Natural killer cell (primary cell): Measurements from ENCODE around the gene C1orf35. TPM values are rescaled to one million over a fixed set of nuclear protein-coding genes. Genes with fewer than 3 reads are reported as not detected.

ENCODE experiments used
- ATAC-seq, 3 donors: fragments of 150-1000 bp in 2 of 3; fragments of 200-7000 bp in 1 of 3; cut with Tn5 transposase; 1 replicate in 1 of 3; 2 replicates in 2 of 3; pipeline ENCODE4 v1.10.0; 2021; ENCODE audit warnings: mild to moderate bottlenecking in 2 of 3, moderate library complexity in 2 of 3
- DNase-seq, 2 donors: peaks; one replicate each; pipeline versions ENCODE4 v3.0.0 to v3.0.0-alpha.2; 2013 to 2021; ENCODE audit warnings: mixed read lengths in 1 of 2
- H3K27ac ChIP-seq: one replicate; pipeline ENCODE4 v1.5.1; 2013; ENCODE audit warnings: mild to moderate bottlenecking, low read length
- H3K27me3 ChIP-seq: one replicate; pipeline ENCODE4 v1.6.1; 2013; ENCODE audit warnings: low read length; ENCODE audit not compliant: control insufficient read depth, insufficient read depth
- H3K36me3 ChIP-seq: one replicate; pipeline ENCODE4 v1.6.1; 2013; ENCODE audit warnings: low read length; ENCODE audit not compliant: control insufficient read depth, insufficient read depth
- H3K4me1 ChIP-seq: one replicate; pipeline ENCODE4 v1.6.1; 2013; ENCODE audit warnings: low read length; ENCODE audit not compliant: control insufficient read depth, insufficient read depth
- H3K4me3 ChIP-seq: one replicate; pipeline ENCODE4 v1.5.1; 2013; ENCODE audit warnings: low read length
- H3K9me3 ChIP-seq: one replicate; pipeline ENCODE4 v1.6.1; 2013; ENCODE audit warnings: low read length; ENCODE audit not compliant: control insufficient read depth, insufficient read depth
- H3K27ac Mint-ChIP-seq, 2 donors: one replicate each; pipeline ENCODE4 v1.8.0; 2022; ENCODE audit warnings: mild to moderate bottlenecking in 2 of 2, mixed read lengths in 2 of 2, moderate library complexity in 1 of 2
- H3K27me3 Mint-ChIP-seq, 2 donors: one replicate each; pipeline ENCODE4 v1.8.0; 2022; ENCODE audit warnings: low read depth in 2 of 2, mixed read lengths in 2 of 2
- H3K36me3 Mint-ChIP-seq: one replicate; pipeline ENCODE4 v1.8.0; 2022; ENCODE audit warnings: mixed read lengths
- H3K4me1 Mint-ChIP-seq, 2 donors: one replicate each; pipeline ENCODE4 v1.8.0; 2022; ENCODE audit warnings: mixed read lengths in 2 of 2
- H3K4me3 Mint-ChIP-seq: one replicate; pipeline ENCODE4 v1.8.0; 2022; ENCODE audit warnings: mild to moderate bottlenecking, moderate library complexity, mixed read lengths
- H3K9me3 Mint-ChIP-seq, 2 donors: one replicate each; pipeline ENCODE4 v1.8.0; 2022; ENCODE audit warnings: mixed read lengths in 2 of 2
- CTCF ChIP-seq: fragments of 200-600 bp; IDR thresholded peaks from one replicate; pipeline ENCODE4 v1.8.0; 2022; ENCODE audit warnings: antibody characterized with exemption
- WGBS: methylation state at CpG from one replicate; pipeline ENCODE4 v1.1.7; 2013; ENCODE audit warnings: missing lambda C conversion rate; ENCODE audit not compliant: insufficient coverage; 5-methylcytosine and 5-hydroxymethylcytosine counted together
- intact Hi-C: fragments of 100-400 bp; cut with micrococcal nuclease; formaldehyde crosslinking; loops from one replicate; pipeline ENCODE4 v1.14.2; 2022
- total RNA-seq, 4 donors: library from RNA; stranded (reverse); fragments of 120-200 nt in 1 of 4; gene quantifications; one replicate each; pipeline versions ENCODE4 v1.2.3 to v1.2.4, GENCODE V29; 2013 to 2022

C1orf35 gene
- total RNA-seq, 3 donors from 2014 or later (not counting 1 experiment from before 2014, with no cell fraction given), result 18.9 to 21.6 (median 19.6) TPM

- no peaks in the 10 kb centered on the region for H3K9me3 ChIP-seq
- DNase-seq, result peak; percentile 16 to 67
- peaks cover 13% of the 10 kb centered on the region for H3K36me3 ChIP-seq
- H3K4me3 ChIP-seq, result peak overlapping the region; percentile 99
- no peaks in the 10 kb centered on the region for H3K27me3 Mint-ChIP-seq
- H3K27ac ChIP-seq, result peak overlapping the region; percentile 99
- H3K36me3 Mint-ChIP-seq, result no peaks in the 10 kb centered on the region
- no peak for ATAC-seq
- peak overlapping the region; percentile 95 to 96 for H3K27ac Mint-ChIP-seq
- no peaks in the 10 kb centered on the region for H3K9me3 Mint-ChIP-seq
- intact Hi-C loops, result no loop called here
- H3K4me1 Mint-ChIP-seq, result peaks cover 22 to 56% of the 10 kb centered on the region in 2 donors
- peak overlapping the region; percentile 98 for H3K4me3 Mint-ChIP-seq
- no peak for TF ChIP-seq CTCF
- peaks cover 67% of the 10 kb centered on the region for H3K4me1 ChIP-seq
- H3K27me3 ChIP-seq, result no peaks in the 10 kb centered on the region
- WGBS, result 42% methylated on average over 27 of the region's 27 CpGs
Measured at GRCh38 chr1:228141226-228142044, 38.3 kb upstream of the C1orf35 start.

- intact Hi-C loops, result loop anchor here (1.0 kb wide), 2 partner anchors 25 to 31 kb away; partner anchors contain the start of genes IBA57 and MRPL55
- peak overlapping the region; percentile 95 to 96 for H3K27ac Mint-ChIP-seq
Measured at GRCh38 chr1:228140724-228141225, 37.6 kb upstream of the C1orf35 start.

GRCh38 chr1:228139931-228140723, 37.0 kb upstream of the C1orf35 start, which contains the start of gene GUK1:
TSS of gene GUK1 (plus strand) at chr1:228140279. CDS start at chr1:228140303, 24 bp downstream.
- Mint-ChIP-seq H3K36me3 (no peaks in the 10 kb centered on the region), H3K4me3 (peak within 1 kb of the TSS; percentile 98), H3K27ac (peak within 1 kb of the TSS; percentile 95 to 96), H3K9me3 (no peaks in the 10 kb centered on the region), H3K4me1 (peaks cover 22 to 51% of the 10 kb centered on the region in 2 donors), H3K27me3 (no peaks in the 10 kb centered on the region)
- intact Hi-C loops, result loop anchor here (1.0 kb wide), 2 partner anchors 25 to 31 kb away; partner anchors contain the start of genes IBA57 and MRPL55
- ATAC-seq (peak; percentile 83 to 95 (median 86)), DNase-seq (peak; percentile 100)
- WGBS, result under 1% methylated on average over 95 of the region's 95 CpGs
- Histone ChIP-seq H3K4me1 (peaks cover 64% of the 10 kb centered on the region), H3K27me3 (no peaks in the 10 kb centered on the region), H3K36me3 (peaks cover 2% of the 10 kb centered on the region), H3K9me3 (no peaks in the 10 kb centered on the region), H3K27ac (peak within 1 kb of the TSS; percentile 99), H3K4me3 (peak within 1 kb of the TSS; percentile 99)
- TF ChIP-seq CTCF, result no peak

More at GRCh38 chr1:228140724-228141225, 37.6 kb upstream of the C1orf35 start:
- H3K36me3 ChIP-seq, result peaks cover 8% of the 10 kb centered on the region
- no peaks in the 10 kb centered on the region for H3K36me3 Mint-ChIP-seq
- peak overlapping the region; percentile 99 for H3K4me3 ChIP-seq
- peaks cover 70% of the 10 kb centered on the region for H3K4me1 ChIP-seq
- H3K27ac ChIP-seq, result peak overlapping the region; percentile 99
- 5% methylated on average over 25 of the region's 25 CpGs for WGBS
- ATAC-seq (no peak), DNase-seq (peak in 1 of 2 donors; percentile 47)
- TF ChIP-seq CTCF, result no peak
- peak overlapping the region; percentile 98 for H3K4me3 Mint-ChIP-seq
- H3K27me3 ChIP-seq, result no peaks in the 10 kb centered on the region
- no peaks in the 10 kb centered on the region for H3K27me3 Mint-ChIP-seq
- peaks cover 22 to 54% of the 10 kb centered on the region in 2 donors for H3K4me1 Mint-ChIP-seq
- H3K9me3 ChIP-seq, result no peaks in the 10 kb centered on the region
- no peaks in the 10 kb centered on the region for H3K9me3 Mint-ChIP-seq
